Measurements from ENCODE around the gene FAM163A. TPM values are rescaled to one million over a fixed set of nuclear protein-coding genes. Genes with fewer than 3 reads are reported as not detected.

The FAM163A gene
- total RNA-seq, 4 donors from 2014 or later, result 0.16 TPM; not detected in 3

- ATAC-seq (no peak), DNase-seq (no peak)
- Histone ChIP-seq H3K36me3 (no peaks in the 10 kb centered on the region), H3K4me1 (no peaks in the 10 kb centered on the region), H3K9me3 (no peaks in the 10 kb centered on the region), H3K27me3 (no peaks in the 10 kb centered on the region), H3K27ac (no peak overlapping the region), H3K4me3 (no peak overlapping the region)
- intact Hi-C loops (cut with DNase I; ENCODE audit: low total_unique reads) (no loop called here), in situ Hi-C loops (cut with MboI; ENCODE audit: low sequenced_read_pairs in 4 of 4) (no loop called here)
- TF ChIP-seq CTCF (IDR thresholded peaks at IDR 0.05 in 4 of 5, conservative IDR thresholded peaks at IDR 0.05 in 1 of 5) (no peak), POLR2A (IDR thresholded peaks at IDR 0.05) (no peak)
These were observed 19.0 kb downstream of the FAM163A start for GRCh38 chr1:179761846-179762640.

GRCh38 chr1:179767177-179767581, 24.1 kb downstream of the FAM163A start:
- in situ Hi-C loops (cut with MboI; ENCODE audit: low sequenced_read_pairs in 4 of 4), result no loop called here
- intact Hi-C loops (cut with DNase I; ENCODE audit: low total_unique reads), result no loop called here
- Histone ChIP-seq H3K27me3 (no peaks in the 10 kb centered on the region), H3K9me3 (no peaks in the 10 kb centered on the region), H3K4me3 (no peak overlapping the region), H3K4me1 (no peaks in the 10 kb centered on the region), H3K27ac (no peak overlapping the region), H3K36me3 (no peaks in the 10 kb centered on the region)
- TF ChIP-seq POLR2A (IDR thresholded peaks at IDR 0.05) (no peak), CTCF (IDR thresholded peaks at IDR 0.05 in 4 of 5, conservative IDR thresholded peaks at IDR 0.05 in 1 of 5) (no peak)
- DNase-seq (no peak), ATAC-seq (no peak)

- TF ChIP-seq POLR2A (IDR thresholded peaks at IDR 0.05) (no peak), CTCF (IDR thresholded peaks at IDR 0.05 in 4 of 5, conservative IDR thresholded peaks at IDR 0.05 in 1 of 5) (no peak)
- H3K27ac ChIP-seq, result no peak overlapping the region
- H3K36me3 ChIP-seq, result no peaks in the 10 kb centered on the region
- H3K4me1 ChIP-seq, result no peaks in the 10 kb centered on the region
- intact Hi-C loops (cut with DNase I; ENCODE audit: low total_unique reads) (no loop called here), in situ Hi-C loops (cut with MboI; ENCODE audit: low sequenced_read_pairs in 4 of 4) (no loop called here)
- H3K9me3 ChIP-seq, result no peaks in the 10 kb centered on the region
- DNase-seq (no peak), ATAC-seq (no peak)
- no peak overlapping the region for H3K4me3 ChIP-seq
- H3K27me3 ChIP-seq, result no peaks in the 10 kb centered on the region
These were observed 24.9 kb downstream of the FAM163A start for GRCh38 chr1:179767996-179768395.

GRCh38 chr1:179770887-179771502, 27.9 kb downstream of the FAM163A start:
- Histone ChIP-seq H3K4me3 (no peak overlapping the region), H3K36me3 (no peaks in the 10 kb centered on the region), H3K27ac (no peak overlapping the region), H3K27me3 (peaks cover 0 to 3% (median 0%) of the 10 kb centered on the region in 3 donors), H3K9me3 (no peaks in the 10 kb centered on the region), H3K4me1 (no peaks in the 10 kb centered on the region)
- in situ Hi-C loops (cut with MboI; ENCODE audit: low sequenced_read_pairs in 4 of 4), result no loop called here
- no peak for DNase-seq
- intact Hi-C loops (cut with DNase I; ENCODE audit: low total_unique reads), result no loop called here
- TF ChIP-seq POLR2A (IDR thresholded peaks at IDR 0.05) (no peak), CTCF (IDR thresholded peaks at IDR 0.05 in 4 of 5, conservative IDR thresholded peaks at IDR 0.05 in 1 of 5) (no peak)
- no peak for ATAC-seq
